BJ (cell line): ENCODE data around the gene CSRNP3. TPM values are rescaled to one million over a fixed set of nuclear protein-coding genes. Genes with fewer than 3 reads are reported as not detected.
A peak's percentile ranks its signal among the peaks of the same experiment; 100 is the strongest.

Source experiments
- CTCF ChIA-PET: fragments of 350-600 bp; formaldehyde crosslinking; extraction: SDS; loops from one replicate; lab custom pipeline; 2021; ENCODE audit warnings: antibody characterized with exemption, inconsistent platforms; lab: Yijun Ruan, JAX
- POLR2A ChIA-PET: fragments of 300-600 bp; sonication (Branson Sonifier 250); formaldehyde crosslinking; extraction: SDS; loops from one replicate; lab custom pipeline; 2021; ENCODE audit warnings: antibody characterized with exemption; lab: Charles Lee
- DNase-seq: peaks from one replicate; pipeline ENCODE4 v3.0.0-alpha.2; 2011; ENCODE audit warnings: low read depth
- H3K27me3 ChIP-seq: 2 replicates; pipeline ENCODE4 v1.6.0; 2011; ENCODE audit warnings: low read length; ENCODE audit not compliant: control insufficient read depth, insufficient read depth
- H3K36me3 ChIP-seq: 2 replicates; pipeline ENCODE4 v1.5.1; 2011; ENCODE audit warnings: low read length; ENCODE audit not compliant: control insufficient read depth, insufficient read depth
- H3K4me3 ChIP-seq: 2 replicates; pipeline ENCODE4 v1.5.1; 2011; ENCODE audit warnings: low read depth, mild to moderate bottlenecking, control low read depth, low read length
- CTCF ChIP-seq: IDR thresholded peaks from 2 replicates; pipeline ENCODE4 v1.5.1; 2011; ENCODE audit warnings: low read depth, mild to moderate bottlenecking, control low read depth, inconsistent platforms, low read length, moderate library complexity; ENCODE audit not compliant: insufficient read depth
- polyA plus RNA-seq: library from polyadenylated mRNA; depleted of rRNA; stranded (reverse); fragments of >200 nt; gene quantifications from 2 replicates; pipeline ENCODE4 v1.2.3, GENCODE V29; 2011

The CSRNP3 gene
- polyA plus RNA-seq, 1 experiment: 0.18 TPM

- ChIA-PET POLR2A (no interaction called here), CTCF (no interaction called here)
- no peak for TF ChIP-seq CTCF
- Histone ChIP-seq H3K27me3 (no peaks in the 10 kb centered on the region), H3K36me3 (no peaks in the 10 kb centered on the region), H3K4me3 (no peak overlapping the region)
- no peak for DNase-seq
Measured at GRCh38 chr2:165528691-165529090, 59.2 kb downstream of the CSRNP3 start.

- TF ChIP-seq CTCF: no peak
Measured at GRCh38 chr2:165529130-165529529, 59.6 kb downstream of the CSRNP3 start.

GRCh38 chr2:165533331-165533730 lies 63.8 kb downstream of the CSRNP3 start:
- POLR2A ChIA-PET: no interaction called here
- no peak for DNase-seq

More at GRCh38 chr2:165529130-165529529, 59.6 kb downstream of the CSRNP3 start:
- ChIA-PET CTCF (no interaction called here), POLR2A (no interaction called here)
- DNase-seq: no peak
- Histone ChIP-seq H3K36me3 (no peaks in the 10 kb centered on the region), H3K27me3 (no peaks in the 10 kb centered on the region), H3K4me3 (no peak overlapping the region)

GRCh38 chr2:165535471-165535870 lies 66.0 kb downstream of the CSRNP3 start:
- ChIA-PET POLR2A (no interaction called here), CTCF (no interaction called here)
- Histone ChIP-seq H3K4me3 (no peak overlapping the region), H3K36me3 (no peaks in the 10 kb centered on the region), H3K27me3 (no peaks in the 10 kb centered on the region)
- no peak for TF ChIP-seq CTCF
- DNase-seq: peak; percentile 10

More at GRCh38 chr2:165533331-165533730, 63.8 kb downstream of the CSRNP3 start:
- H3K4me3 ChIP-seq: no peak overlapping the region
- no peaks in the 10 kb centered on the region for H3K27me3 ChIP-seq
- H3K36me3 ChIP-seq: no peaks in the 10 kb centered on the region
- CTCF ChIA-PET: no interaction called here
- no peak for TF ChIP-seq CTCF

GRCh38 chr2:165536851-165537499 lies 67.5 kb downstream of the CSRNP3 start:
- Histone ChIP-seq H3K4me3 (no peak overlapping the region), H3K36me3 (no peaks in the 10 kb centered on the region), H3K27me3 (no peaks in the 10 kb centered on the region)
- no peak for TF ChIP-seq CTCF
- POLR2A ChIA-PET: no interaction called here
- no peak for DNase-seq
- CTCF ChIA-PET: no interaction called here
